Activated T-cell treated with anti-CD3 and anti-CD28 coated beads for 4 hours (primary cell): ENCODE results near the gene SBNO1.
"Not testable (repeated sequence)": the region's sequence is repeated elsewhere in the genome, so short reads cannot be mapped to it uniquely, and the experiment has no call there.

ENCODE experiments used
- DNase-seq: peaks from one replicate; pipeline ENCODE4 v3.0.0-alpha.2; 2020

The SBNO1 gene

DNA sequence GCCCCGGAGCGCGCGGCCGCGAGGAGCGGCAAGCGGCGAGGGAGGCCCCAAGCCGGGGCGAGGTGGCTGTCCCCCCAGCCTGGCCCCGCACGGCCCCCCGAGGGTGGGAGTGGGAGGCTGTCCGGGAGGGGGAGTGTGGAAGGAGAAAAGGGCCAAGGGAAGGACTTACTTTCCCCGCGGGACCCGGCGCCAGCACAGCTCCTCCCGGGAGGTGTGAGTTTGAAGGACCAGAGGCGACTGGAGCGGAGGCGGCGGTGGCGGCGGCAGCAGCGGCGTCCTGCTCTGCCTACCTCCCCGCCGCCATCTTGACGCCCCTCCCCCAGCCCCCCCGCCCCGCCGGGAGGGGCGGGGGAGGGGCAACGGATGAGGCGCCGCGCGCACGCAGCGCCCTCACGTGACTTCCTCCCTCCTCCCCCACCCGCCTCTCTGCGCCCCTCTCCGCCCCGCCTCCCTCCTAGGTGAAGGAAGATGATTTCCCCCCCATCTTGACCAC, at the start of gene SBNO1:
SBNO1 (minus strand) TSS at position 316 of the 493 bp plus-strand sequence. CDS start 14,406 bp downstream, outside the sequence.
- DNase-seq: peak; percentile 85

- DNase-seq: no peak
Measured at GRCh38 chr12:123410041-123410412, 45.4 kb upstream of the SBNO1 start.

- not testable (repeated sequence) for DNase-seq
Measured at GRCh38 chr12:123409284-123410040, 44.8 kb upstream of the SBNO1 start.

DNA sequence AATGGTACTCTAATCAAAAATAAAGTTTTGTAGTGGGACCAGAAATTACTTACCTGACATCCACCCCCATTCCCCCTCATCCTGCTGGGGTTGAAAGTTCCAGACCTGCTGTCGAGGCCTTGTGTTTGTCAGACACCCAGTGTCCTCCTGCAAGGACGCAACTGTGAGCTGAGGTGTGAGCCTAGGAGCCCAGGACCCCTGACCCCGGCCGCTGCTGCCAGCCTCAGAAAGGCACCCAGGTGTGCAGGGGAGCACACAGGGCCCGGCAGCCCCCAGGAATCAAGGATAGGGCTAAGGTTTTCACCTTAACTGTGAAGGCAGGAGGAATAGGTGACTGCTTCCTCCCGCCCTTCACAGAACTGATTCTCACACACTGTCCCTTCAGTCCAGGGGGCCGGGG, 44.0 kb upstream of the SBNO1 start:
- not testable (repeated sequence) for DNase-seq

- DNase-seq: not testable (repeated sequence)
Measured at GRCh38 chr12:123407934-123408333, 43.3 kb upstream of the SBNO1 start.

DNA sequence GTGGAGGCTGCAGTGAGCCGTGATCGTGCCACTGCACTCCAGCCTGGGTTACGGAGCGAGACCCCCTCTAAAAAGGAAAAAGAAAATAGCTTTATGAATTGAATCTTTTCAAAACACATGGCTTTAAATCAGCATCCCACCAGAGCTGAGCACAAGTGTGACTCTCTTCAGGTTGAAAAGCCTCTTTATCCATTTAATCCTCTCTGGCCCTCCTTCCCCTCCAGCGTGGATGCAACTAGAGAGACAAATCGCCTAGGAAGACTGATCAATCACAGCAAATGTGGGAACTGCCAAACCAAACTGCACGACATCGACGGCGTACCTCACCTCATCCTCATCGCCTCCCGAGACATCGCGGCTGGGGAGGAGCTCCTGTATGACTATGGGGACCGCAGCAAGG, 42.6 kb upstream of the SBNO1 start:
- DNase-seq: not testable (repeated sequence)

GRCh38 chr12:123404581-123404980, 39.9 kb upstream of the SBNO1 start:
- no peak for DNase-seq

DNA sequence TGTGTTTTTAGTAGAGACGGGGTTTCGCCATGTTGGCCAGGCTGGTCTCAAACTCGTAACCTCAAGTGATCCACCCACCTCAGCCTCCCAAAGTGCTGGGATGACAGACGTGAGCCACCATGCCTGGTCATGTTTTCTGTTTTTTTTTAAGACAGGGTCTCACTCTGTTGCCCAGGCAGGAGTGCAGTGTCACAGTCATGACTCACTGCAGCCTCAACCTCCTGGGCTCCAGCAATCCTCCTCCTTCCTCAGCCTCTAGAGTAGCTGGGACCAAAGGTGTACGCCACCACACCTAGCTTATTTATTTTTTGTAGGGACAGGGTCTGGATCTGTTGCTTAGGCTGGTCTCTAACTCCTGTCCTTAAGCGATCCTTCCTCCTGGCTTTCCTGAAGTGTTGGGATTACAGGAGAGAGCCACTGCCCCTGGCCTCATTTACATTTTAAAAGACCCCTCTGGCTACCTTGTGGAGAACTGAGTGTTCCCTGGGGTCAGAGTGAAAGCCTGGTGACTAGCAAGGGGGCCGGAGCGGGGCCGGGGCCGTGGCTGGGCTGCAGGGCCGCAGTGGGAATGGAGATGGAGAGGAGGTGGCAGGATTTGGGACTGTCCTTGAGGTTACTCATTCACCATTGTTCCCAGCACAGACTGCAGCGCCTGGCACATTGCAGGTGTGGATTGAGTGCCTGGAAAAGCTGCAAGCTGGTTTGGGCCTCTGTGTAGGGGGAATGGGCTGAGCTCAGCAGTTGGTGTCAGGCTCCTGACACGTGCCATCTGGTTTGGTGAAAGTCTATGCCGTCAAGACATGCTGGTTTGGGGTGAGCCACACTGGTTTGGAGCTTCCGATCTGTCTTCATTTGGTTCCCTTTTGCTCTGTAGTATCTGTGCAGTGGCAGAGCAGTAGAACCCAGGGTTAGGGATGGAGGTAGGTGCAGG, 37.4 kb upstream of the SBNO1 start:
- DNase-seq: no peak

DNA sequence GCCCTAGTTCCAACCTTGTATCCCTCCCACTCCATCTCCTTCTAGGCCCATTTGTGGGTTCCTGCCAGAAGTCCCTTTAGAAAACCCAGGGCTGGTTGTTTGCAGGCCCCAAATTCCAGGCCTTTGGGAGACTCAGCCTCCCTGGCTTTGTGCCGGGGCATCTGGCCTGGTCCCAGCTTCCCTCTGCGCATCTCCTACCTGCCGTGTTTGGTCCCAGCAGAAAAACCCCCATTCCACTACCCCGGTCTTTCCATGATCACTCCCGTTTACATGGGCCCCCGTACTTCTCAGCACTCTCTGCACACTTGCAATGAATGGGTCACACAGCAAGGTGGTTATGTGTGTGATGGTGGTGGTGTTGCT, 34.6 kb upstream of the SBNO1 start:
- DNase-seq: no peak

- DNase-seq: no peak
Measured at GRCh38 chr12:123398550-123399254, 34.1 kb upstream of the SBNO1 start.

GRCh38 chr12:123398177-123398549, 33.5 kb upstream of the SBNO1 start:
- DNase-seq: no peak

DNA sequence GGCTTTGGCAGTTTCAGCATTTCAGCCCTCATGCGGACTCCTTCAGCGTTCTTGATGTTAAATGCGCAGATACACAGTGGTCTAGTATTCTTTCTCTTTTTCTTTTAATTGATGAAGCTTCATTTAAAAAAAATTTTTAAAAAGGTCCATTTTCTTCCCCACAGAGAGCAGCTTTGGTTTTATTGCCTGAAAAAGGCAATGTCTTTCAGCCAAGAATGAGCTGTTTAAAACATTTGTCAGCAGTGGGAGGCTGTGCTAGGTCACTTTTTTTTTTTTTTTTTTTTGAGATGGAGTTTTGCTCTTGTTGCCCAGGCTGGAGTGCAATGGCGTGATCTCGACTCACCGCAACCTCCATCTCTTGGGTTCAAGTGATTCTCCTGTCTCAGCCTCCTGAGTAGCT, 32.8 kb upstream of the SBNO1 start:
- no peak for DNase-seq

GRCh38 chr12:123396954-123397353, 32.3 kb upstream of the SBNO1 start:
- DNase-seq: no peak

GRCh38 chr12:123396543-123396942, 31.9 kb upstream of the SBNO1 start:
- DNase-seq: no peak

GRCh38 chr12:123395236-123395635, 30.6 kb upstream of the SBNO1 start:
- no peak for DNase-seq

GRCh38 chr12:123393747-123394146, 29.1 kb upstream of the SBNO1 start:
- no peak for DNase-seq

- no peak for DNase-seq
Measured at GRCh38 chr12:123391546-123392343, 27.1 kb upstream of the SBNO1 start.

- no peak for DNase-seq
Measured at GRCh38 chr12:123390498-123391426, 26.1 kb upstream of the SBNO1 start.

- no peak for DNase-seq
Measured at GRCh38 chr12:123389560-123390351, 25.1 kb upstream of the SBNO1 start.

DNA sequence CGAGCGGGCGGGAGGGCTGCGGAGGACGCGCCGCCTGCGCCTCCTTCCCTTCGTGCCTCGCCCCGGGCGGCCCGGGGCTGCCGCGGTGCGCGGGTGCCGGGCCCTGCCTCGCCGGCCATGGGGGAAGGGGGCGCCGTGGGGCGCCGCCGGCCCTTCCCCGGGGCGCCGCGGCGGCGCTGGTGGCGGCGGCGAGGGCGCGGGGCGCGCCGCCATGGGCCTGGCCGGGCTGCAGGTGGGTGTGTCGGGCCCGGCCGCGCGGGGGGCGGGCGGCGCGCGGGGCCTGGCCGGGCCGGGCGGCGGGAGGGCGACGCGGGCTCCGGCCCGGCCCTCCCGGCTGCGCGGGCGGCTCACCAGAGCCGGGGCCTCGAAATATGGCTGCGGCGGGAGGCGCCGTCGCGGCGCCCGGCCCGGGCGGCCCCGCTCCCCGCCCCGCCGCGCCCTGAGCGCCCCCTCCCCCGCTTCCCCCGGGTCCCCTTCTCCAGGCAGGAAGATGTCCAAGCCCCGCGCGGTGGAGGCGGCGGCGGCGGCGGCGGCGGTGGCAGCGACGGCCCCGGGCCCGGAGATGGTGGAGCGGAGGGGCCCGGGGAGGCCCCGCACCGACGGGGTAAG, 24.4 kb upstream of the SBNO1 start:
- no peak for DNase-seq
